Stimulated activated CD8-positive, alpha-beta memory T cell treated with anti-CD3 and anti-CD28 coated beads, Interleukin-7, amount 100 ng/mL, for 4 hours (primary cell): Measurements from ENCODE around the gene GGA1.
"Not testable (repeated sequence)": the region's sequence is repeated elsewhere in the genome, so short reads cannot be mapped to it uniquely, and the experiment has no call there.

Source experiments
- DNase-seq, 2 donors: peaks; one replicate each; pipeline ENCODE4 v3.0.0-alpha.2; 2020; ENCODE audit warnings: low read depth in 2 of 2

Gene GGA1

GRCh38 chr22:37609240-37610152 is 862 bp downstream of the GGA1 start:
- no peak for DNase-seq

- not testable (repeated sequence) for DNase-seq
These were observed 1.5 kb downstream of the GGA1 start for GRCh38 chr22:37610153-37610475.

- no peak for DNase-seq
These were observed 2.0 kb downstream of the GGA1 start for GRCh38 chr22:37610480-37611129.

- DNase-seq = no peak
These were observed 2.6 kb downstream of the GGA1 start for GRCh38 chr22:37611207-37611606.

GRCh38 chr22:37616201-37617083 is 7.8 kb downstream of the GGA1 start:
- no peak for DNase-seq

- DNase-seq = no peak
These were observed 8.8 kb downstream of the GGA1 start for GRCh38 chr22:37617431-37617830.

- DNase-seq = no peak
These were observed 9.5 kb downstream of the GGA1 start for GRCh38 chr22:37618072-37618656.

GRCh38 chr22:37618674-37619073 is 10.0 kb downstream of the GGA1 start:
- DNase-seq = no peak

GRCh38 chr22:37619991-37620390 is 11.4 kb downstream of the GGA1 start:
- DNase-seq = no peak

GRCh38 chr22:37621352-37621860 is 12.8 kb downstream of the GGA1 start:
- no peak for DNase-seq

- DNase-seq = peak in 1 of 2 donors; percentile 65
These were observed 14.7 kb downstream of the GGA1 start for GRCh38 chr22:37623075-37624016.

- no peak for DNase-seq
These were observed 15.4 kb downstream of the GGA1 start for GRCh38 chr22:37624017-37624365.

GRCh38 chr22:37624876-37625275 is 16.2 kb downstream of the GGA1 start:
- no peak for DNase-seq

- DNase-seq = no peak
These were observed 17.1 kb downstream of the GGA1 start for GRCh38 chr22:37625737-37626136.

GRCh38 chr22:37626144-37626543 is 17.5 kb downstream of the GGA1 start:
- no peak for DNase-seq

- no peak for DNase-seq
These were observed 18.0 kb downstream of the GGA1 start for GRCh38 chr22:37626556-37627075.

- no peak for DNase-seq
These were observed 18.5 kb downstream of the GGA1 start for GRCh38 chr22:37627121-37627520.

GRCh38 chr22:37627545-37627944 is 18.9 kb downstream of the GGA1 start:
- peak in 1 of 2 donors; percentile 46 for DNase-seq

GRCh38 chr22:37628830-37629229 is 20.2 kb downstream of the GGA1 start:
- no peak for DNase-seq

GRCh38 chr22:37629928-37630327 is 21.3 kb downstream of the GGA1 start:
- no peak for DNase-seq
